Nephron progenitor cell (in vitro differentiated cells): ENCODE data around the gene BLMH.

Experiments used
- DNase-seq: peaks from one replicate; pipeline ENCODE4 v3.0.0; 2021
- H3K27ac Mint-ChIP-seq: 2 replicates; pipeline ENCODE4 v1.8.0; 2021; ENCODE audit warnings: mild to moderate bottlenecking, moderate library complexity, mixed read lengths
- H3K27me3 Mint-ChIP-seq: 2 replicates; pipeline ENCODE4 v1.8.0; 2021; ENCODE audit warnings: mild to moderate bottlenecking, low read depth, mixed read lengths; ENCODE audit not compliant: poor library complexity
- H3K36me3 Mint-ChIP-seq: 2 replicates; pipeline ENCODE4 v1.8.0; 2021; ENCODE audit warnings: low read depth, mixed read lengths
- H3K4me1 Mint-ChIP-seq: 2 replicates; pipeline ENCODE4 v1.8.0; 2021; ENCODE audit warnings: mixed read lengths
- H3K4me3 Mint-ChIP-seq: 2 replicates; pipeline ENCODE4 v1.8.0; 2021; ENCODE audit warnings: mild to moderate bottlenecking, moderate library complexity, mixed read lengths
- H3K9me3 Mint-ChIP-seq: 2 replicates; pipeline ENCODE4 v1.8.0; 2021; ENCODE audit warnings: mild to moderate bottlenecking, moderate library complexity, mixed read lengths
- TF ChIP-seq, protein P1 (sequence below): fragments of 200-600 bp; sonication (generic); IDR thresholded peaks from 2 replicates; pipeline ENCODE4 v1.5.0; 2021; ENCODE audit warnings: antibody characterized with exemption

BLMH gene

GRCh38 chr17:30292286-30292858, 628 bp upstream of the BLMH start:
- peak overlapping the region; percentile 74 for H3K4me3 Mint-ChIP-seq
- H3K27ac Mint-ChIP-seq: no peak overlapping the region
- no peaks in the 10 kb centered on the region for H3K9me3 Mint-ChIP-seq
- peaks cover 14% of the 10 kb centered on the region for H3K4me1 Mint-ChIP-seq
- DNase-seq: no peak
- TF ChIP-seq, protein P1, sequence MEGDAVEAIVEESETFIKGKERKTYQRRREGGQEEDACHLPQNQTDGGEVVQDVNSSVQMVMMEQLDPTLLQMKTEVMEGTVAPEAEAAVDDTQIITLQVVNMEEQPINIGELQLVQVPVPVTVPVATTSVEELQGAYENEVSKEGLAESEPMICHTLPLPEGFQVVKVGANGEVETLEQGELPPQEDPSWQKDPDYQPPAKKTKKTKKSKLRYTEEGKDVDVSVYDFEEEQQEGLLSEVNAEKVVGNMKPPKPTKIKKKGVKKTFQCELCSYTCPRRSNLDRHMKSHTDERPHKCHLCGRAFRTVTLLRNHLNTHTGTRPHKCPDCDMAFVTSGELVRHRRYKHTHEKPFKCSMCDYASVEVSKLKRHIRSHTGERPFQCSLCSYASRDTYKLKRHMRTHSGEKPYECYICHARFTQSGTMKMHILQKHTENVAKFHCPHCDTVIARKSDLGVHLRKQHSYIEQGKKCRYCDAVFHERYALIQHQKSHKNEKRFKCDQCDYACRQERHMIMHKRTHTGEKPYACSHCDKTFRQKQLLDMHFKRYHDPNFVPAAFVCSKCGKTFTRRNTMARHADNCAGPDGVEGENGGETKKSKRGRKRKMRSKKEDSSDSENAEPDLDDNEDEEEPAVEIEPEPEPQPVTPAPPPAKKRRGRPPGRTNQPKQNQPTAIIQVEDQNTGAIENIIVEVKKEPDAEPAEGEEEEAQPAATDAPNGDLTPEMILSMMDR: no peak
- H3K36me3 Mint-ChIP-seq: peaks cover 11% of the 10 kb centered on the region
- H3K27me3 Mint-ChIP-seq: peaks cover 6% of the 10 kb centered on the region

DNA sequence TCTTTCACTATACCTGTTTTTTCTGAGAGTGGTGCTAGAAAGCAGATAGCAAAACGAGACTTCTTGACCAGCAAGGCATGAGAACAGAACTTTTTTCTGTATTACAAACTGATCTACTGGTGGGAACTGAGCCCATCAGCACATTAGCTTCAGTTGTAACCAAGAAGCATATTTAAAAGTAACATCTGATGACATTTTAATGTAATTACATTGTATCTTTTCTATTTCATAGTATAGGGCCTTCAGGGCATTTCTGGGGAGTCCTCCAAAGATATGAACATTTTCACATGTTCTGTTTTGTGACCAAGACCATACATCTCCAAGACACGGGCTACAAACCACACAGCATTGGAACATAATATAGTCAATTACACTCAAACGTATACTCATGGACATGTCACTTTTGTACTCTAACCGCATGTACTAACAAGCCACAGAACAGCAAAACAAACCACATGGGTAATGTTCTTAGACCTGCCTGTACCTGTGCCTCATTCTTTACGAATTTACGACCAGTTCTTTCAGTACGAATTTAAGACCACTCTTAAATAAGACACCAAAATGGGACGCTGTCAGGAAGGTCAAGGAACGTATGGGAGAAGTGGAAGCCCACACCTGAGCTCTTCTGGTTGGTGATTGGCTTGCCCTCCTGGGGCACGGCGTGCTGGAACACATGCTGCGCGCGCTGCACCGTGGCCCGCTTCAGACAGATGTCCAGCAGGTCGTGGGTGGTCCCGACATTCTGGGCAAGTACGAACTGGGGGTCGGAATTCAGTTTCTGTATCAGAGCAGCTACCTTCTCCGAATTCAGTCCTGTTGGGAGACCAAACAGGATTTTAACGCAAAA, 825 bp downstream of the BLMH start:
- TF ChIP-seq, protein P1: no peak
- peaks cover 20% of the 10 kb centered on the region for H3K36me3 Mint-ChIP-seq
- H3K27ac Mint-ChIP-seq: peak overlapping the region; percentile 63
- peak overlapping the region; percentile 93 for H3K4me3 Mint-ChIP-seq
- H3K27me3 Mint-ChIP-seq: peaks cover 4% of the 10 kb centered on the region
- DNase-seq: peak; percentile 69
- no peaks in the 10 kb centered on the region for H3K9me3 Mint-ChIP-seq
- H3K4me1 Mint-ChIP-seq: peaks cover 14% of the 10 kb centered on the region

DNA sequence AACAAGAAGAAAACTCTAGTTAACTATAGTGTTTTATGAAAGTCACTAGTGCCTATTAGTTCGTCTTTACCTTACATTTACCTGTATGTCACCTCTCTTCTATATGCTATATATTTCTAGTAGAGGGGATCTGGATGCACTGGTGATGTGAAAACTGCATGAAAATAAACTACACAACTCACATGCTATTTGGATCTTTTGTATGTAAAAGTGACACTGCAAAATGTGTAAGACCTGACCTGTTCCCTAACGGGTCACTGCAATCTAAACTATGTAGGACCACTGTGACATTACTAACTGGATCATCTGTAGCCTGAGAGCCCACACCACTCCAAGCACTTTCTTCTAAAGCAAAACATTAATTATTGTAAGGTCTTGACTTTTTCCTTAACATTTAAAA, 1.7 kb downstream of the BLMH start:
- DNase-seq: no peak
- peak overlapping the region; percentile 93 for H3K4me3 Mint-ChIP-seq
- peaks cover 27% of the 10 kb centered on the region for H3K36me3 Mint-ChIP-seq
- TF ChIP-seq, protein P1: no peak
- peaks cover 4% of the 10 kb centered on the region for H3K27me3 Mint-ChIP-seq
- H3K4me1 Mint-ChIP-seq: peaks cover 14% of the 10 kb centered on the region
- H3K9me3 Mint-ChIP-seq: no peaks in the 10 kb centered on the region
- H3K27ac Mint-ChIP-seq: no peak overlapping the region

DNA sequence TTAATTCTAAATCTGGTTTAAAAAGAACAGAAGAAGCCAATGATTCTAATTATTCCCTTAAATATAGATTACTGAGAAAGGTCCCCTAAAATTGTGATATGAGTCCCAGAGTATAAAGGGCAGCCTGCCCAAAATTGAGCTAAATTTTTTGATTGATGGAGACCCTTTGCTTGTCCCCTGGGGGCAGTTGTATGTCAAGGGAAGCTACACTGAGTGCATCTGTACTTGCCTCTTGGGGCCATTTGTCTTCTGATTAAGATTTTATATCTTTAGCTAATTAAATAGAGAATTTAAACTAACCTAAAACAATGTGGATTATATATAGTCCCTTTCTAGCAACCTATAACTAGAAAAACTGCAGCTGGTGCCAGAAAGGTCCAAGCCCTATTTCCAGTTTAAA, 12.6 kb downstream of the BLMH start:
- DNase-seq: no peak
- Mint-ChIP-seq H3K27me3 (no peaks in the 10 kb centered on the region), H3K4me3 (no peak overlapping the region), H3K36me3 (peaks cover 36% of the 10 kb centered on the region), H3K4me1 (no peaks in the 10 kb centered on the region), H3K27ac (peak overlapping the region; percentile 23), H3K9me3 (no peaks in the 10 kb centered on the region)
- TF ChIP-seq, protein P1: no peak

GRCh38 chr17:30278032-30278431, 13.7 kb downstream of the BLMH start:
- no peaks in the 10 kb centered on the region for H3K9me3 Mint-ChIP-seq
- peaks cover 36% of the 10 kb centered on the region for H3K36me3 Mint-ChIP-seq
- H3K27me3 Mint-ChIP-seq: no peaks in the 10 kb centered on the region
- H3K27ac Mint-ChIP-seq: no peak overlapping the region
- no peaks in the 10 kb centered on the region for H3K4me1 Mint-ChIP-seq
- TF ChIP-seq, protein P1: peak; percentile 33
- DNase-seq: no peak
- H3K4me3 Mint-ChIP-seq: no peak overlapping the region
